NCI-H345 (cell line): ENCODE measurements around the gene LAMC1.

Experiments used
- DNase-seq: peaks from one replicate; lab custom pipeline; 2025; lab: John Stamatoyannopoulos, UW

LAMC1 gene

GRCh38 chr1:183194527-183195141 is 171.4 kb downstream of the LAMC1 start:
- no peak for DNase-seq

- DNase-seq, result no peak
Observed at GRCh38 chr1:183195142-183195574, 171.9 kb downstream of the LAMC1 start.
